A549 (cell line): ENCODE results near the gene NFIX. TPM values are rescaled to one million over a fixed set of nuclear protein-coding genes. Genes with fewer than 3 reads are reported as not detected.
A peak's percentile ranks its signal among the peaks of the same experiment; 100 is the strongest.

Experiments
- ATAC-seq, 2 experiments: fragments of 200-7000 bp in 1 of 2; fragments of >200 bp in 1 of 2; cut with Nextera tagmentation in 1 of 2; cut with Tn5 transposase in 1 of 2; 3 replicates each; pipeline versions ENCODE4 v1.8.0 to v1.9.1; 2018 to 2020; ENCODE audit warnings: mild to moderate bottlenecking in 1 of 2, moderate library complexity in 1 of 2
- CTCF ChIA-PET: fragments of 300-600 bp; sonication (Branson Sonifier 250); formaldehyde crosslinking; extraction: SDS; loops from one replicate; lab custom pipeline; 2021; ENCODE audit warnings: antibody characterized with exemption, inconsistent platforms; lab: Yijun Ruan, JAX
- POLR2A ChIA-PET: fragments of 350-600 bp; formaldehyde crosslinking; extraction: SDS; loops from one replicate; lab custom pipeline; 2021; ENCODE audit warnings: antibody characterized with exemption, inconsistent platforms; lab: Yijun Ruan, JAX
- DNase-seq, 2 experiments: peaks; one replicate each; pipeline versions ENCODE4 v3.0.0 to v3.0.0-alpha.2; 2011 to 2016; ENCODE audit warnings: low read depth in 1 of 2, low spot score in 1 of 2
- FAIRE-seq: peaks from 2 replicates; lab custom pipeline; 2011; peaks lifted over from hg19 to GRCh38; lab: Jason Lieb, UNC
- H3K27ac ChIP-seq, 2 experiments: fragments of >200 bp; sonication (Bioruptor Twin); formaldehyde crosslinking; 3 replicates each; pipeline ENCODE4 v1.5.1; 2016 to 2017
- H3K4me1 ChIP-seq: fragments of >200 bp; sonication (Bioruptor Twin); formaldehyde crosslinking; 3 replicates; pipeline ENCODE4 v1.6.1; 2016
- H3K4me2 ChIP-seq: fragments of >200 bp; sonication (Bioruptor Twin); formaldehyde crosslinking; 3 replicates; pipeline ENCODE4 v1.6.1; 2016
- H3K4me3 ChIP-seq: fragments of >200 bp; sonication (Bioruptor Twin); formaldehyde crosslinking; 3 replicates; pipeline ENCODE4 v1.5.1; 2016
- H3K9me3 ChIP-seq: fragments of >200 bp; sonication (Bioruptor Twin); formaldehyde crosslinking; 3 replicates; pipeline ENCODE4 v1.6.1; 2016
- BCL3 ChIP-seq: fragments of >200 bp; sonication (Bioruptor Twin); formaldehyde crosslinking; IDR thresholded peaks from 3 replicates; pipeline ENCODE4 v1.6.1; 2016
- CBX8 ChIP-seq: fragments of 200-600 bp; sonication (generic); IDR thresholded peaks from 2 replicates; pipeline ENCODE4 v1.6.1; 2016
- CEBPB ChIP-seq, 2 experiments: fragments of >200 bp in 1 of 2; sonication (Bioruptor Twin) in 1 of 2; formaldehyde crosslinking in 1 of 2; IDR thresholded peaks; 2 replicates each; pipeline ENCODE4 v1.6.1; 2012 to 2016
- EHMT2 ChIP-seq: fragments of 200-600 bp; sonication (generic); IDR thresholded peaks from 2 replicates; pipeline ENCODE4 v1.6.1; 2016; ENCODE audit warnings: antibody characterized with exemption, low read depth, mild to moderate bottlenecking, moderate library complexity
- ELK1 ChIP-seq: fragments of 150-350 bp; IDR thresholded peaks from 2 replicates; pipeline ENCODE4 v1.6.1; 2014; ENCODE audit warnings: low read depth, mild to moderate bottlenecking, low read length
- ESRRA ChIP-seq: fragments of 150-350 bp; IDR thresholded peaks from 2 replicates; pipeline ENCODE4 v1.6.1; 2014; ENCODE audit warnings: mild to moderate bottlenecking, low read length, borderline replicate concordance
- FOSB ChIP-seq: fragments of 250-450 bp; sonication (Bioruptor Pico); IDR thresholded peaks from 2 replicates; pipeline ENCODE4 v1.5.0; 2020; ENCODE audit warnings: mild to moderate bottlenecking, moderate library complexity
- FOSL2 ChIP-seq, 2 experiments: fragments of 450-650 bp in 1 of 2; fragments of >200 bp in 1 of 2; sonication (Bioruptor Twin) in 1 of 2; formaldehyde crosslinking; IDR thresholded peaks; 2 replicates each; pipeline versions ENCODE4 v1.5.0 to v1.6.1; 2016 to 2020; ENCODE audit warnings: mild to moderate bottlenecking in 1 of 2, moderate library complexity in 1 of 2
- HDAC2 ChIP-seq: fragments of 200-600 bp; sonication (generic); IDR thresholded peaks from 2 replicates; pipeline ENCODE4 v1.6.1; 2016
- HES2 ChIP-seq: fragments of >200 bp; sonication (Bioruptor Twin); formaldehyde crosslinking; IDR thresholded peaks from 2 replicates; pipeline ENCODE4 v1.6.1; 2016
- HOXB5 ChIP-seq: fragments of 250-450 bp; sonication (Bioruptor Pico); IDR thresholded peaks from 2 replicates; pipeline ENCODE4 v1.5.0; 2020; ENCODE audit warnings: mild to moderate bottlenecking, moderate library complexity
- KDM1A ChIP-seq: fragments of 200-600 bp; sonication (generic); IDR thresholded peaks from 2 replicates; pipeline ENCODE4 v1.6.1; 2016; ENCODE audit warnings: low read depth, mild to moderate bottlenecking
- MAFK ChIP-seq: fragments of 450-650 bp; IDR thresholded peaks from 2 replicates; pipeline ENCODE4 v1.6.1; 2014; ENCODE audit not compliant: partially characterized antibody
- NFE2L2 ChIP-seq: fragments of 150-350 bp; conservative IDR thresholded peaks from 2 replicates; pipeline ENCODE4 v1.6.1; 2014; ENCODE audit warnings: low read length
- PBX3 ChIP-seq: IDR thresholded peaks from 2 replicates; pipeline ENCODE4 v1.6.1; 2012
- PHF8 ChIP-seq: fragments of 200-600 bp; sonication (generic); IDR thresholded peaks from 2 replicates; pipeline ENCODE4 v1.6.1; 2016; ENCODE audit warnings: low read depth, mild to moderate bottlenecking, antibody characterized with exemption, moderate library complexity, borderline replicate concordance
- POLR2A ChIP-seq: IDR thresholded peaks from 2 replicates; pipeline ENCODE4 v1.6.1; 2012; ENCODE audit warnings: mild to moderate bottlenecking, low read length
- RAD21 ChIP-seq, 2 experiments: fragments of >200 bp in 1 of 2; sonication (Bioruptor Twin) in 1 of 2; formaldehyde crosslinking in 1 of 2; IDR thresholded peaks in 1 of 2; conservative IDR thresholded peaks in 1 of 2; 2 replicates in 1 of 2; 3 replicates in 1 of 2; pipeline ENCODE4 v1.6.1; 2012 to 2018; ENCODE audit warnings: inconsistent platforms in 1 of 2
- RARB ChIP-seq: fragments of 250-450 bp; sonication (Bioruptor Pico); IDR thresholded peaks from 2 replicates; pipeline ENCODE4 v1.8.0; 2021; ENCODE audit warnings: mild to moderate bottlenecking, moderate library complexity
- SMC3 ChIP-seq: fragments of >200 bp; sonication (Bioruptor Twin); formaldehyde crosslinking; IDR thresholded peaks from 3 replicates; pipeline ENCODE4 v1.6.1; 2018; ENCODE audit warnings: inconsistent platforms
- ZSCAN20 ChIP-seq: fragments of 250-450 bp; sonication (Bioruptor Pico); IDR thresholded peaks from 2 replicates; pipeline ENCODE4 v1.8.0; 2022; ENCODE audit warnings: mild to moderate bottlenecking, moderate library complexity
- WGBS: methylation state at CpG from one replicate; pipeline ENCODE4 v1.1.6; 2017; ENCODE audit errors: missing lambda C conversion rate; 5-methylcytosine and 5-hydroxymethylcytosine counted together
- polyA plus RNA-seq, 4 experiments: library from polyadenylated mRNA; depleted of rRNA in 3 of 4; stranded (reverse); fragments of >200 nt; fragmentation: RNase III in 1 of 4; extraction: RNeasy Plus Mini Kit Qiagen cat#74134 plus additional on column Dnase treatment in 1 of 4; gene quantifications; 2 replicates in 3 of 4; 3 replicates in 1 of 4; pipeline ENCODE4 v1.2.3, GENCODE V29; 2011 to 2017

The NFIX gene
- polyA plus RNA-seq, 2 of the 4 experiments (the other 2 are of a cell fraction): 0.52 to 3.0 TPM

- TF ChIP-seq MAFK (no peak), KDM1A (no peak), FOSL2 (IDR thresholded peaks at IDR 0.05) (no peak), FOSL2 (CRISPR knock-in tag; IDR thresholded peaks at IDR 0.05) (no peak), FOSB (CRISPR knock-in tag) (no peak), PHF8 (no peak), RARB (no peak)
- H3K9me3 ChIP-seq: no peaks in the 10 kb centered on the region
- CTCF ChIA-PET: interaction anchor here (0.9 to 9.1 kb wide), 7 partner anchors 8 to 125 kb away, joined by 3 to 309 read pairs (median 7); no protein-coding TSS in a partner anchor
- peaks cover 48% of the 10 kb centered on the region for H3K4me1 ChIP-seq
- H3K27ac ChIP-seq: peak overlapping the region; percentile 66 to 79; a peak in 5 of 6 replicates
- POLR2A ChIA-PET: interaction anchor here (1.6 kb wide), 1 partner anchor 29 kb away, joined by 9 read pairs; no protein-coding TSS in a partner anchor
- no peak overlapping the region for H3K4me3 ChIP-seq
- FAIRE-seq (no peak), DNase-seq (no peak), ATAC-seq (no peak)
- WGBS: 82% methylated on average over 9 of the region's 10 CpGs
- peak overlapping the region; percentile 49; the same call in 2 of the 3 replicates for H3K4me2 ChIP-seq
These were observed 95.4 kb downstream of the NFIX start for GRCh38 chr19:13090511-13091231.

GRCh38 chr19:13091400-13092157 lies 96.3 kb downstream of the NFIX start:
- Histone ChIP-seq H3K4me3 (no peak overlapping the region), H3K27ac (peak overlapping the region; percentile 66 to 79), H3K4me2 (peak overlapping the region; percentile 49), H3K4me1 (peaks cover 57% of the 10 kb centered on the region), H3K9me3 (no peaks in the 10 kb centered on the region)
- CTCF ChIA-PET: interaction anchor here (0.6 to 9.1 kb wide), 9 partner anchors 9 to 126 kb away, joined by 3 to 309 read pairs (median 14); no protein-coding TSS in a partner anchor
- no peak for ATAC-seq
- TF ChIP-seq ESRRA (no peak), RAD21 (conservative IDR thresholded peaks at IDR 0.05 in 1 of 2, IDR thresholded peaks at IDR 0.05 in 1 of 2) (no peak), RARB (no peak), HES2 (no peak), CBX8 (no peak), NFE2L2 (no peak), POLR2A (no peak), HOXB5 (no peak), SMC3 (no peak), PBX3 (no peak), MAFK (no peak), EHMT2 (no peak)
- WGBS: 70% methylated on average over 21 of the region's 25 CpGs
- FAIRE-seq: no peak
- POLR2A ChIA-PET: interaction anchor here (1.6 kb wide), 1 partner anchor 30 kb away, joined by 9 read pairs; no protein-coding TSS in a partner anchor
- DNase-seq: peak in 1 of 2 experiments; percentile 36

- ATAC-seq: no peak
- no peak for FAIRE-seq
- ChIA-PET POLR2A (interaction anchor here (1.6 kb wide), 1 partner anchor 31 kb away, joined by 9 read pairs; no protein-coding TSS in a partner anchor), CTCF (interaction anchor here (0.6 to 9.1 kb wide), 8 partner anchors 8 to 127 kb away, joined by 3 to 309 read pairs (median 32); no protein-coding TSS in a partner anchor)
- TF ChIP-seq CEBPB (IDR thresholded peaks at IDR 0.05) (no peak), ELK1 (no peak), MAFK (no peak), BCL3 (no peak), ZSCAN20 (no peak), HDAC2 (no peak)
- H3K4me2 ChIP-seq: peak overlapping the region; percentile 49; the same call in 2 of the 3 replicates
- H3K4me1 ChIP-seq: peaks cover 57% of the 10 kb centered on the region
- no peaks in the 10 kb centered on the region for H3K9me3 ChIP-seq
- 92% methylated on average over 2 of the region's 2 CpGs for WGBS
- peak overlapping the region; percentile 66 to 79; a peak in 5 of 6 replicates for H3K27ac ChIP-seq
- DNase-seq: no peak
- no peak overlapping the region for H3K4me3 ChIP-seq
These were observed 96.9 kb downstream of the NFIX start for GRCh38 chr19:13092158-13092543.
